HL-60 (cell line): ENCODE measurements around the gene CTRL.

ENCODE experiments used
- CTCF ChIP-seq: IDR thresholded peaks from one replicate; pipeline ENCODE4 v1.5.1; 2011; ENCODE audit warnings: low read length, control low read depth, inconsistent platforms; ENCODE audit not compliant: insufficient read depth
- GABPA ChIP-seq: IDR thresholded peaks from 2 replicates; pipeline ENCODE4 v1.6.1; 2012; ENCODE audit warnings: low read depth
- POLR2AphosphoS5 ChIP-seq: IDR thresholded peaks from 2 replicates; pipeline ENCODE4 v1.6.1; 2012; ENCODE audit warnings: low read depth
- SPI1 ChIP-seq: IDR thresholded peaks from 2 replicates; pipeline ENCODE4 v1.6.1; 2012; ENCODE audit warnings: low read depth, mild to moderate bottlenecking, borderline replicate concordance
- TF ChIP-seq, protein P1 (sequence below): IDR thresholded peaks from 2 replicates; pipeline ENCODE4 v1.6.1; 2012; ENCODE audit warnings: low read depth; ENCODE audit not compliant: insufficient replicate concordance

GRCh38 chr16:67954421-67955196 is 22.9 kb upstream of the CTRL start:
- TF ChIP-seq CTCF (no peak), GABPA (no peak), POLR2AphosphoS5 (no peak), SPI1 (no peak)
- TF ChIP-seq, protein P1, sequence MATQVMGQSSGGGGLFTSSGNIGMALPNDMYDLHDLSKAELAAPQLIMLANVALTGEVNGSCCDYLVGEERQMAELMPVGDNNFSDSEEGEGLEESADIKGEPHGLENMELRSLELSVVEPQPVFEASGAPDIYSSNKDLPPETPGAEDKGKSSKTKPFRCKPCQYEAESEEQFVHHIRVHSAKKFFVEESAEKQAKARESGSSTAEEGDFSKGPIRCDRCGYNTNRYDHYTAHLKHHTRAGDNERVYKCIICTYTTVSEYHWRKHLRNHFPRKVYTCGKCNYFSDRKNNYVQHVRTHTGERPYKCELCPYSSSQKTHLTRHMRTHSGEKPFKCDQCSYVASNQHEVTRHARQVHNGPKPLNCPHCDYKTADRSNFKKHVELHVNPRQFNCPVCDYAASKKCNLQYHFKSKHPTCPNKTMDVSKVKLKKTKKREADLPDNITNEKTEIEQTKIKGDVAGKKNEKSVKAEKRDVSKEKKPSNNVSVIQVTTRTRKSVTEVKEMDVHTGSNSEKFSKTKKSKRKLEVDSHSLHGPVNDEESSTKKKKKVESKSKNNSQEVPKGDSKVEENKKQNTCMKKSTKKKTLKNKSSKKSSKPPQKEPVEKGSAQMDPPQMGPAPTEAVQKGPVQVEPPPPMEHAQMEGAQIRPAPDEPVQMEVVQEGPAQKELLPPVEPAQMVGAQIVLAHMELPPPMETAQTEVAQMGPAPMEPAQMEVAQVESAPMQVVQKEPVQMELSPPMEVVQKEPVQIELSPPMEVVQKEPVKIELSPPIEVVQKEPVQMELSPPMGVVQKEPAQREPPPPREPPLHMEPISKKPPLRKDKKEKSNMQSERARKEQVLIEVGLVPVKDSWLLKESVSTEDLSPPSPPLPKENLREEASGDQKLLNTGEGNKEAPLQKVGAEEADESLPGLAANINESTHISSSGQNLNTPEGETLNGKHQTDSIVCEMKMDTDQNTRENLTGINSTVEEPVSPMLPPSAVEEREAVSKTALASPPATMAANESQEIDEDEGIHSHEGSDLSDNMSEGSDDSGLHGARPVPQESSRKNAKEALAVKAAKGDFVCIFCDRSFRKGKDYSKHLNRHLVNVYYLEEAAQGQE, result no peak
